T-helper 1 cell treated with Interleukin-12 subunit alpha and Interleukin-12 subunit beta and Interleukin-4 antibody, amounts not matched to agents 30 μg/mL and 1 μg/mL, for 36 hours (primary cell): Measurements from ENCODE around the gene LSM14A.

Source experiments
- H3K27ac Mint-ChIP-seq: one replicate; pipeline ENCODE4 v1.8.0; 2021; ENCODE audit warnings: mild to moderate bottlenecking, mixed read lengths
- H3K27me3 Mint-ChIP-seq: one replicate; pipeline ENCODE4 v1.8.0; 2021; ENCODE audit warnings: low read depth, mixed read lengths
- H3K36me3 Mint-ChIP-seq: one replicate; pipeline ENCODE4 v1.8.0; 2021; ENCODE audit warnings: low read depth, mixed read lengths
- H3K4me1 Mint-ChIP-seq: one replicate; pipeline ENCODE4 v1.8.0; 2021; ENCODE audit warnings: low read depth, mixed read lengths
- H3K4me3 Mint-ChIP-seq: one replicate; pipeline ENCODE4 v1.8.0; 2021; ENCODE audit warnings: mild to moderate bottlenecking, moderate library complexity, mixed read lengths
- H3K9me3 Mint-ChIP-seq: one replicate; pipeline ENCODE4 v1.8.0; 2021; ENCODE audit warnings: mixed read lengths

Gene LSM14A

DNA sequence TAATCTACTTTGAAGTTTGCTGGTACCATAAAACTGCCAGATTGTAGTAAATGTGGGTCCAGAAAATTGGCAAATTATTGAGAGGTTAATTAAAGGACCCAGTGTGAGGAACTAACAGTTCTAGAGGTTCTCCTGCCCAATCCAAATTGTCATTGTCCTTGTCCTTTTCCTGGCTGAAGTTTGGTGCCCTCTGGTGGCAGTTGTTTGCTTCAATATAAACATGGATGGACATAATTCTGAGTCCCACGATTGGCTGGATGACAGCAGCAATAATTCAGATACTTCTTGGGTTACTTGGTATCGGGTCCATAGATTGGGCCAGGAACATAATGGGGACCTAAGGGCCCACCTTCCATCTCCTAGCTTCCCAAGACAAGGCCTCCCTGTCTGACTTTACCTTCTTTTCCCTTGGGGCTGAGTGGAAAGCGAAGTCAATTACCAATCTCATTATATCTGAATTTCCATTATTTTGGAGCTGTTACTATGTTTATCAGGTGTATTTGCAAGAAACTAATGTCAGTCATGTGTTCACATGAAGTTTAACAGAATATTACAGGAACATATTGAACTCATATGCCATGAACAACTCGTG lies 48.3 kb downstream of the LSM14A start:
- peaks cover 57% of the 10 kb centered on the region for H3K36me3 Mint-ChIP-seq
- H3K27ac Mint-ChIP-seq, result no peak overlapping the region

GRCh38 chr19:34222386-34222785 lies 50.1 kb downstream of the LSM14A start:
- Mint-ChIP-seq H3K4me1 (peaks cover 44% of the 10 kb centered on the region), H3K27me3 (no peaks in the 10 kb centered on the region), H3K27ac (no peak overlapping the region), H3K4me3 (no peak overlapping the region), H3K36me3 (peaks cover 59% of the 10 kb centered on the region), H3K9me3 (no peaks in the 10 kb centered on the region)

More for the DNA sequence above, 48.3 kb downstream of the LSM14A start:
- Mint-ChIP-seq H3K27me3 (no peaks in the 10 kb centered on the region), H3K9me3 (no peaks in the 10 kb centered on the region), H3K4me1 (peaks cover 37% of the 10 kb centered on the region), H3K4me3 (no peak overlapping the region)

- peaks cover 69% of the 10 kb centered on the region for H3K36me3 Mint-ChIP-seq
- peaks cover 47% of the 10 kb centered on the region for H3K4me1 Mint-ChIP-seq
- H3K4me3 Mint-ChIP-seq, result no peak overlapping the region
- H3K27me3 Mint-ChIP-seq, result no peaks in the 10 kb centered on the region
- no peaks in the 10 kb centered on the region for H3K9me3 Mint-ChIP-seq
- H3K27ac Mint-ChIP-seq, result peak overlapping the region; percentile 3
Measured at GRCh38 chr19:34224996-34225658, 52.8 kb downstream of the LSM14A start.

- Mint-ChIP-seq H3K9me3 (no peaks in the 10 kb centered on the region), H3K36me3 (peaks cover 65% of the 10 kb centered on the region), H3K4me1 (peaks cover 44% of the 10 kb centered on the region), H3K4me3 (no peak overlapping the region), H3K27ac (no peak overlapping the region), H3K27me3 (no peaks in the 10 kb centered on the region)
Measured at GRCh38 chr19:34225659-34226015, 53.3 kb downstream of the LSM14A start.

- no peak overlapping the region for H3K27ac Mint-ChIP-seq
- no peaks in the 10 kb centered on the region for H3K9me3 Mint-ChIP-seq
- H3K27me3 Mint-ChIP-seq, result no peaks in the 10 kb centered on the region
- no peak overlapping the region for H3K4me3 Mint-ChIP-seq
- H3K36me3 Mint-ChIP-seq, result peaks cover 66% of the 10 kb centered on the region
- peaks cover 46% of the 10 kb centered on the region for H3K4me1 Mint-ChIP-seq
Measured at GRCh38 chr19:34226036-34226435, 53.7 kb downstream of the LSM14A start.

DNA sequence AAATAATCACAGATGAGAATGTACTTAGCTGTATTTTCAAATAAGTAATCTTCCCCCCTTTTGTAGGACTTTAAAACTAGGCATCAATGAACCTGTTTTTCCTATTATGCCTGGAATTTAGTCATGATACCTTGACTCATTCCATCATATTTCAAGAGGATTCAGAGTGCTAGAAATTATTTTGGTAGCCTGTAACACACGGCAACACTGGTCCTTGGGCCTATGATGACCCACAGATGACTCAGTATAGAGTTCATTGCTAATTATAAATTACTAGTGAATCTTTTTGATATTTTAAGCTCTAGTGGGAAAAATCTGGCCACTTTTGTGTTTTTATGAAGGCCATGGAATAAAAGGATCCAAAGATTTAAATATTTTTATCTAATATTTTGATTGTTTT lies 56.0 kb downstream of the LSM14A start:
- no peak overlapping the region for H3K27ac Mint-ChIP-seq
- peaks cover 59% of the 10 kb centered on the region for H3K4me1 Mint-ChIP-seq
- peaks cover 54% of the 10 kb centered on the region for H3K36me3 Mint-ChIP-seq
- H3K27me3 Mint-ChIP-seq, result no peaks in the 10 kb centered on the region
- H3K9me3 Mint-ChIP-seq, result no peaks in the 10 kb centered on the region
- H3K4me3 Mint-ChIP-seq, result no peak overlapping the region

DNA sequence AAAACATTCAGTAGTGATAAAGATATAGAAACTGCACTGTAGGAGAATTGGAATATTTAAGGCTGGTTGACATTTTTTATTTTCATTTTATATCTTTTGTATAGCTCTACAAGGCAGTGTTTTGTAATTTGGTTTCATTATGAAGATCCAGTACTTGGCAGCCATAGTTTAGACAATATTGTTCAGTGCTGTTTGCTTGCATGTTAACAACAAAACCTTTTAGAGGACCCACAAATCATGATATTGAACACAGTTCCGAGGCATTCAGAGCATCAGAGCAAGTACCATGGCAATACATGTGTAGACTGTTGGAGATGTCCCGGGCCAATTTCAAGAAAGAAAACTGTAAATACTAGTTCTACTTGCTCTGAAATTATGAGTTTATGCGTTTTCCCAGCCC lies 56.5 kb downstream of the LSM14A start:
- no peaks in the 10 kb centered on the region for H3K27me3 Mint-ChIP-seq
- no peak overlapping the region for H3K4me3 Mint-ChIP-seq
- H3K9me3 Mint-ChIP-seq, result no peaks in the 10 kb centered on the region
- H3K36me3 Mint-ChIP-seq, result peaks cover 51% of the 10 kb centered on the region
- peaks cover 58% of the 10 kb centered on the region for H3K4me1 Mint-ChIP-seq
- no peak overlapping the region for H3K27ac Mint-ChIP-seq

GRCh38 chr19:34229721-34230120 lies 57.4 kb downstream of the LSM14A start:
- no peak overlapping the region for H3K27ac Mint-ChIP-seq
- no peaks in the 10 kb centered on the region for H3K9me3 Mint-ChIP-seq
- peaks cover 53% of the 10 kb centered on the region for H3K4me1 Mint-ChIP-seq
- H3K36me3 Mint-ChIP-seq, result peaks cover 48% of the 10 kb centered on the region
- H3K4me3 Mint-ChIP-seq, result no peak overlapping the region
- H3K27me3 Mint-ChIP-seq, result no peaks in the 10 kb centered on the region

DNA sequence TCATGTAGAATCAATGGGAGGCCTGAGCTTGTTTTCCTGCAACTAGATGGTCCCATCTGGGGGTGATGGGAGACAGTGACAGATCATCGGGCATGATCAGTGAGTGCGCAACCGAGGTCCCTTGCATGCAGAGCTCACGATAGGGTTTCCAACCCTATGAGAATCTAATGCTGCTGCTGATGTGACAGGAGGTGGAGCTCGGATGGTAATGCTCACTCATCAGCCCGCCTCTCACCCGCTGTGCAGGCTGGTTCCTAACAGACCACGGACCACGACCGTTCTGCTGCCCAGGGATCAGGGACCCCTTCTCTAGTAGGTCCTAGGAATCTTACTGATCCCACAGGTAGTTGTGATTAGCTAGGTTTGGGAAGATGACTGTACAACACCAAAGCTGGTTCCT lies 58.5 kb downstream of the LSM14A start:
- Mint-ChIP-seq H3K4me1 (peaks cover 42% of the 10 kb centered on the region), H3K27ac (no peak overlapping the region), H3K36me3 (peaks cover 44% of the 10 kb centered on the region), H3K9me3 (no peaks in the 10 kb centered on the region), H3K27me3 (no peaks in the 10 kb centered on the region), H3K4me3 (no peak overlapping the region)

DNA sequence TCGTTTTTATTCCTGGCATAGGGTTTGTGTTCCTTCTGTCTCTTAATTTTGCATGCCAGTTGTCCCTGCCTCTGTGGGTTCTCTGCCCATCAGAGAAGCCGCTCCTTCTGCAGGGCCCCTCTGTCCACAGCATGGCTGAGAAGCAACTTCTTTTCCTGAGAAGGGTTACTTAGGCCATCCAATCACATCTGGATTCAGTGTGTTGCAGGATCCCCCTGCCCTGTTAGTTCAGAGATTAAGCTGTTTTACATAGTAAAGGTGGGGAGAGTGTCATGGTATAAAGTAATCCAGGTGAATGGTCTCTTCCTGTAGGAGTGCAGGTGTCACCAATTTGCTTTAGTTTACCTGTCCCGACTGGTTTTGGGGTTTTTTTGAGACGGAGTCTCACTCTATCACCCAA lies 59.1 kb downstream of the LSM14A start:
- no peak overlapping the region for H3K27ac Mint-ChIP-seq

DNA sequence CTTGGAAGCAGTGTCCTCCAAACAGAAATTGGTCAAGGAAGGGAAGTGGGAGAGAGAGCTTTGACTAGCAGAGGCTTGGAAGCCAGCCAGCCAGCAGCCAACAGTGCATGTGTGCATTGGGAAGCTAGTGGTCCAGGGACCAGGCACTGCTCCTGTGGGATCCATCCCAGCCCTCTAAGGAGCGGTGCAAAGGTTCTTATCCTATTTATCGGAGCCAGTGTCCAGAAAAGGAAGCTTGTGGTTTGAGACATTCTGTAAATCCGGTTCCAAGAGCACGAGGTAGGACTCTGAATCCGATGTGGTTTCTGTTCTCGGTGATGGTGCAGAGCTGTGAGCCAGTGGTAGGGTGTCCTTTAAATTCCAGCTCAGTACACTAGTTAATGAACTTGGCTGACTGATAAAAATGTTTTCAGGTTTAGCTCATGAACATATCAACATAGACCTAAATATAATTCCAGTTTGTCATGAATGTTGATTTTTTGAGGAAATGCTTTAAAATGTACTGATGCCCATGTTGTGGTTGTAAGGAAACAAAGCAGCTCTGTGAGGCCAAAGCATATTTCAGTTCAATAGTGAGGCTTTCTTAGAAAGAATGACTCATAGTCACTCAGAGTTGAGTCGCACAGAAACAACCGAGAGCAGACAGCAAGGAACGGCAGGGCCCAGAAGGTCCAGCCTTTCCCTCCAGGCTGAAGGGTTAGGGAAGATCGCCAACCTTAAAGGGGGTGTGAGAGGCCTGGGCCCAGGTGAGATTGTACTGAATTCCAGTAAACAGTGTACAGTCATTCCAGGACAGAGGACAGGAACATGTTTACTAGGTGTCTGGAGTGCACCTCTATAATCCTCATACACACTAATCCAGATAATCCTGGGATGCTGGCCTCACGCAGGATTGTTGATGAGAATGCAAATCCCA lies 60.5 kb downstream of the LSM14A start:
- Mint-ChIP-seq H3K27ac (peak overlapping the region; percentile 81), H3K36me3 (peaks cover 34% of the 10 kb centered on the region), H3K27me3 (no peaks in the 10 kb centered on the region), H3K4me1 (peaks cover 31% of the 10 kb centered on the region), H3K9me3 (no peaks in the 10 kb centered on the region), H3K4me3 (peak overlapping the region; percentile 69)

More for the DNA sequence above, 59.1 kb downstream of the LSM14A start:
- Mint-ChIP-seq H3K27me3 (no peaks in the 10 kb centered on the region), H3K4me3 (no peak overlapping the region), H3K4me1 (peaks cover 41% of the 10 kb centered on the region), H3K36me3 (peaks cover 44% of the 10 kb centered on the region), H3K9me3 (no peaks in the 10 kb centered on the region)

DNA sequence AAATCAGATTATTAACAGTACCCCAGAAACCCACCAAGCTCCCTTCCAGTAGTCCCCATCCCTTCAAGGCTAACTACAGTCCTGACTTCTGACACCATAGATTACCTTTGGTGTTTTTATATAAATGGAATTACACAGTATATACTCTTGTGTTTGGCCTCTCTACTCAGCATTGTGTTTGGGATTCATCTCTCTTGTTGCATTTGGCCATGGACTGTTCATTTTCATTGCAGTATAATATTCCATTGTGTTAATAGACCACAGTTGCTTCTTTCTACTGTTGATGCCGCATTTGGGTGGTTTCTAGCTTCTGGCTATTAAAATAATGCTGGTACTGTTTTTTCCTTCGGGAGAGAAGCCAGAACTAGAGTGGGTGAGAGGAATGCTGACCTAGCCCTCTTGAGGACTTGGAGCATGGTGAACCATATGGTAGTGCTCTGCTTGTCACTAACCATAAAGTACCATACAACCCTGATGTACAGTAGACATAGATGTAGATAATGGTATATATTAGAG lies 63.2 kb downstream of the LSM14A start:
- no peak overlapping the region for H3K27ac Mint-ChIP-seq
- no peaks in the 10 kb centered on the region for H3K9me3 Mint-ChIP-seq
- no peaks in the 10 kb centered on the region for H3K27me3 Mint-ChIP-seq
- H3K4me3 Mint-ChIP-seq, result no peak overlapping the region
- peaks cover 14% of the 10 kb centered on the region for H3K36me3 Mint-ChIP-seq
- peaks cover 20% of the 10 kb centered on the region for H3K4me1 Mint-ChIP-seq

DNA sequence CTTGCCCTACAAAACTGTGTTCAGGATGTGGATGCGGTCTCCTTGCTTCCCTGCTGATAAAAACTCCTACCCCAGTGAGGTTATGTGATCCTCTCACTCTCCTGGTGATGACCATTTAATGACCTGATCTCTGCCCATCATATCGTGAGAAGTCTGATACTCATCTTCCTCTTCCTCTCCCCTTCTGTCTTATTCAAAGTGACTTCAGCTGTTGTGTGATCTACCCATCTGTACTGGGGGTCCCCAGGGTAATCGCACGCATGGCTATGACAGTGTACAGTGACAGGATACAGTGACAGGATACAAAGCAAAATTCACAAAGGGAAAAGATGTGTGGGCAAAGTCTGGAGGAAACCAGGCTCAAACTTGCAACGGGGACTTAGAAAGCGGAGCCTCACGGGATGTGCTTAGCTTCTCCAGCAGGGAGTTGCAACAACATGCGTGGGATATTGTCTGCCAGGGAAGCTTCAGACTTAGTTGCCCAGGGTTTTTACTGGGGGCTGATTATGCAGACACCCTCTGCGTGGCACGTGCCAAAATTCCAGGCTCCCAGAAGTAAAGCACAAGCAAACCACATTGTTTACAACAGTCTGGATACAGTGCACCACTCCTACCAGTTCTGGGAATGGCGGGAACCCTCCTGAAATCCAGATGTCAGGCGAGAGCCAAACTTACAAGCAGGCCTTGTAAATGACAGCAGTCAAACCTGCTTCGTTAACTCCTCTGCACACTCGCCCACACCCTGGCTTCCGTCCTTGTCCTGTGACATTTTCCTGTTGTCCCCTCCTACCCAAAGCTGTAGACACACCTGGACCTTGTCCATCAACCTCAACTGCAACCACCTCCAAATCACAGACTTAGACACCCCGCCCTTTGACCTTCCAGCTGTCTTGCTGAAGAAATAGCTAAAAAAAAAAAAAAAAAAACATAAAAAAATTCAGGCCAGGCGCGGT lies 64.0 kb downstream of the LSM14A start:
- Mint-ChIP-seq H3K9me3 (no peaks in the 10 kb centered on the region), H3K27ac (no peak overlapping the region), H3K4me1 (peaks cover 16% of the 10 kb centered on the region), H3K27me3 (no peaks in the 10 kb centered on the region), H3K4me3 (no peak overlapping the region), H3K36me3 (peaks cover 9% of the 10 kb centered on the region)

DNA sequence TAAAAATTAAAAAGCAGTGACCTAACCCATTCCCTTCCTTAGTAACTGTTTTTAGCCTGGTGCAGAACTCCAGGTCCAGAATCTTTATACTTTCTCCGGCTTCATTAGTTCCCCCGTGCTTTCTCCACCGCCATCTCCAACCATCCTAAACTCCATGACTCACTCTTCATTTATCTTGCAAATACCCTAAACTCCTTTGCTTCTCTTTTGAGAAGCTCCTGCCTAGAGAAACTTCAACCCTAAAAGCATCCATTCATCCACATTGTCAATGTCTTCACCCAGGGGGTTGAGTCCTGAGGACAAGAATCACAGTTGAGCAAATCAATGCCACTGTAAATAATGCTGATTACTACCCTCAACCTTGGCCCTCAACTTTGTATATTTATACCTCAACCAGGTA lies 65.0 kb downstream of the LSM14A start:
- no peaks in the 10 kb centered on the region for H3K9me3 Mint-ChIP-seq
- no peak overlapping the region for H3K27ac Mint-ChIP-seq
- no peak overlapping the region for H3K4me3 Mint-ChIP-seq
- H3K4me1 Mint-ChIP-seq, result peaks cover 12% of the 10 kb centered on the region
- no peaks in the 10 kb centered on the region for H3K27me3 Mint-ChIP-seq
- H3K36me3 Mint-ChIP-seq, result peaks cover 9% of the 10 kb centered on the region
